ENCODE measurements around the gene RAB31.

Gene RAB31

GRCh38 chr18:9743200-9744016 lies 35.3 kb downstream of the RAB31 start:
- no peak for TF ChIP-seq CTCF (IDR thresholded peaks at IDR 0.05; ENCODE audit: insufficient read depth, missing control alignments)
- DNase-seq (ENCODE audit: insufficient read length, low spot score) (no peak), FAIRE-seq (no peak)

GRCh38 chr18:9746958-9747357 lies 38.9 kb downstream of the RAB31 start:
- TF ChIP-seq CTCF (IDR thresholded peaks at IDR 0.05; ENCODE audit: insufficient read depth, missing control alignments) = no peak
- FAIRE-seq = no peak
- DNase-seq (ENCODE audit: insufficient read length, low spot score) = no peak

- no peak for FAIRE-seq
- no peak for DNase-seq (ENCODE audit: insufficient read length, low spot score)
- TF ChIP-seq CTCF (IDR thresholded peaks at IDR 0.05; ENCODE audit: insufficient read depth, missing control alignments) = no peak
Measured at GRCh38 chr18:9749611-9750010, 41.5 kb downstream of the RAB31 start.

- DNase-seq (ENCODE audit: insufficient read length, low spot score) (no peak), FAIRE-seq (no peak)
- TF ChIP-seq CTCF (IDR thresholded peaks at IDR 0.05; ENCODE audit: insufficient read depth, missing control alignments) = no peak
Measured at GRCh38 chr18:9750112-9750511, 42.0 kb downstream of the RAB31 start.

GRCh38 chr18:9750606-9751304 lies 42.7 kb downstream of the RAB31 start:
- DNase-seq (ENCODE audit: insufficient read length, low spot score) = no peak
- no peak for TF ChIP-seq CTCF (IDR thresholded peaks at IDR 0.05; ENCODE audit: insufficient read depth, missing control alignments)
- FAIRE-seq = no peak

- DNase-seq (ENCODE audit: insufficient read length, low spot score) (no peak), FAIRE-seq (no peak)
- no peak for TF ChIP-seq CTCF (IDR thresholded peaks at IDR 0.05; ENCODE audit: insufficient read depth, missing control alignments)
Measured at GRCh38 chr18:9751371-9752031, 43.4 kb downstream of the RAB31 start.
